HCT116 (cell line): ENCODE data around the gene UBE2G2.

Source experiments
- CTCF ChIP-seq, 3 experiments: fragments of 200-600 bp in 1 of 3; sonication (generic) in 1 of 3; IDR thresholded peaks in 2 of 3; conservative IDR thresholded peaks in 1 of 3; 2 replicates each; pipeline ENCODE4 v1.5.1; 2012 to 2017; ENCODE audit warnings: low read depth in 2 of 3, low read length in 2 of 3, antibody characterized with exemption in 1 of 3, borderline replicate concordance in 1 of 3, control low read depth in 1 of 3, mild to moderate bottlenecking in 1 of 3, mixed read lengths in 1 of 3, mixed run types in 1 of 3, moderate library complexity in 1 of 3; ENCODE audit not compliant: insufficient read depth in 1 of 3
- EZH2phosphoT487 ChIP-seq: fragments of 200-600 bp; IDR thresholded peaks from 2 replicates; pipeline ENCODE4 v1.6.1; 2018; ENCODE audit warnings: antibody characterized with exemption, borderline replicate concordance
- POLR2A ChIP-seq: IDR thresholded peaks from 2 replicates; pipeline ENCODE4 v1.7.0; 2011; ENCODE audit warnings: borderline replicate concordance; ENCODE audit not compliant: insufficient read depth, insufficient read length; ENCODE audit errors: extremely low read depth
- REST ChIP-seq: IDR thresholded peaks from 2 replicates; pipeline ENCODE4 v1.6.1; 2012; ENCODE audit warnings: low read depth

- TF ChIP-seq CTCF (IDR thresholded peaks at IDR 0.05 in 2 of 3, conservative IDR thresholded peaks at IDR 0.05 in 1 of 3; ENCODE audit: borderline replicate concordance in 1 of 3, insufficient read depth in 1 of 3, low read depth in 2 of 3, low read length in 2 of 3) (peak; percentile 30 to 46 (median 37); a peak in 4 of 6 replicates), POLR2A (no peak), EZH2phosphoT487 (no peak), REST (no peak)
Measured at GRCh38 chr21:44742418-44743153, 59.0 kb downstream of the UBE2G2 start.
